K562 (cell line): Measurements from ENCODE around the gene SLC25A34. TPM values are rescaled to one million over a fixed set of nuclear protein-coding genes. Genes with fewer than 3 reads are reported as not detected.

Experiments used
- ATAC-seq: fragments of 200-7000 bp; cut with Tn5 transposase; 3 replicates; pipeline ENCODE4 v1.9.1; 2020; ENCODE audit warnings: moderate library complexity
- BruUV-seq: library from RNA; stranded (reverse); fragments of 400-500 nt; replicated peaks from 2 replicates; lab custom pipeline; 2021; lab: Mats Ljungman, UMichigan
- CTCF ChIA-PET: fragments of 300-600 bp; formaldehyde crosslinking; extraction: SDS; loops from one replicate; lab custom pipeline; 2021; ENCODE audit warnings: low intra/inter-chr PET ratio; lab: Yijun Ruan, JAX
- POLR2A ChIA-PET: fragments of 300-600, 350-650 bp; sonication (Branson Sonifier 250); formaldehyde crosslinking; extraction: SDS; loops from one replicate; lab custom pipeline; 2021; ENCODE audit warnings: antibody characterized with exemption, inconsistent platforms; lab: Yijun Ruan, JAX
- DNase-seq, 4 experiments: peaks; one replicate each; pipeline versions ENCODE4 v3.0.0 to v3.0.0-alpha.2; 2011 to 2018; ENCODE audit warnings: low spot score in 3 of 4, mixed read lengths in 3 of 4; ENCODE audit errors: extremely low read depth in 1 of 4
- FAIRE-seq: peaks from 2 replicates; lab custom pipeline; 2011; peaks lifted over from hg19 to GRCh38; lab: Jason Lieb, UNC
- H2AFZ ChIP-seq: 2 replicates; pipeline ENCODE4 v1.6.0; 2011; ENCODE audit warnings: low read depth, low read length, control low read depth, inconsistent platforms
- H3K27ac ChIP-seq: fragments of 200-600 bp; 3 replicates; pipeline ENCODE4 v1.8.0; 2011; ENCODE audit warnings: low read depth, mild to moderate bottlenecking, control low read depth, inconsistent platforms, low read length, moderate library complexity, mixed read lengths; ENCODE audit errors: extremely low read depth
- H3K27me3 ChIP-seq, 2 experiments: fragments of 300-600 bp in 1 of 2; 2 replicates in 1 of 2; 3 replicates in 1 of 2; pipeline versions ENCODE4 v1.6.0 to v1.8.0; 2011; ENCODE audit warnings: inconsistent platforms in 2 of 2, low read length in 2 of 2, mild to moderate bottlenecking in 1 of 2, mixed read lengths in 1 of 2, moderate library complexity in 1 of 2; ENCODE audit not compliant: control insufficient read depth in 2 of 2, insufficient read depth in 2 of 2
- H3K36me3 ChIP-seq: fragments of 300-600 bp; 3 replicates; pipeline ENCODE4 v1.8.0; 2011; ENCODE audit warnings: mild to moderate bottlenecking, low read length, inconsistent platforms; ENCODE audit not compliant: control insufficient read depth, insufficient read depth
- H3K4me1 ChIP-seq, 2 experiments: fragments of 200-600 bp in 1 of 2; replicated peaks in 1 of 2; 2 replicates in 1 of 2; 3 replicates in 1 of 2; pipeline versions ENCODE4 v1.5.1 to v1.8.0; 2011; ENCODE audit warnings: inconsistent platforms in 2 of 2, low read length in 2 of 2, mild to moderate bottlenecking in 1 of 2, mixed read lengths in 1 of 2, moderate library complexity in 1 of 2; ENCODE audit not compliant: control insufficient read depth in 2 of 2, insufficient read depth in 2 of 2
- H3K4me2 ChIP-seq: 2 replicates; pipeline ENCODE4 v1.6.1; 2011; ENCODE audit warnings: low read length, control low read depth, inconsistent platforms, mixed read lengths; ENCODE audit not compliant: insufficient read depth
- H3K4me3 ChIP-seq: fragments of 200-600 bp; sonication (generic), shearing (Covaris generic); 2 replicates; pipeline ENCODE4 v1.5.1; 2016; ENCODE audit warnings: control low read depth, inconsistent platforms
- H3K79me2 ChIP-seq: fragments of 200-600 bp; 3 replicates; pipeline ENCODE4 v1.8.0; 2011; ENCODE audit warnings: low read length, inconsistent platforms; ENCODE audit not compliant: control insufficient read depth, insufficient read depth
- H3K9ac ChIP-seq, 2 experiments: 2 replicates each; pipeline versions ENCODE4 v1.6.0 to v1.6.1; 2011; ENCODE audit warnings: low read depth in 2 of 2, low read length in 2 of 2, control low read depth in 1 of 2, inconsistent platforms in 1 of 2, mild to moderate bottlenecking in 1 of 2, mixed read lengths in 1 of 2; ENCODE audit not compliant: insufficient read depth in 1 of 2
- H3K9me1 ChIP-seq: one replicate; pipeline ENCODE4 v1.6.0; 2011; ENCODE audit warnings: inconsistent platforms, mild to moderate bottlenecking, low read length, moderate library complexity; ENCODE audit not compliant: control insufficient read depth, insufficient read depth
- H3K9me3 ChIP-seq: replicated peaks from 2 replicates; pipeline ENCODE4 v1.5.1; 2011; ENCODE audit warnings: low read depth, low read length, inconsistent platforms; ENCODE audit not compliant: control insufficient read depth, insufficient read depth
- H4K20me1 ChIP-seq: replicated peaks from 2 replicates; pipeline ENCODE4 v1.6.1; 2011; ENCODE audit warnings: low read length, inconsistent platforms, mixed read lengths; ENCODE audit not compliant: control insufficient read depth, insufficient read depth
- NCOA1 ChIP-seq: fragments of 450-650 bp; IDR thresholded peaks from 2 replicates; pipeline ENCODE4 v1.6.1; 2016; ENCODE audit warnings: low read depth
- NELFE ChIP-seq: IDR thresholded peaks from 2 replicates; pipeline ENCODE4 v1.6.1; 2011; ENCODE audit warnings: mild to moderate bottlenecking; ENCODE audit not compliant: insufficient read depth, insufficient read length
- WGBS: fragments of 100-300 bp; shearing (Covaris generic); methylation state at CpG from one replicate; pipeline ENCODE4 v1.1.6; 2016; ENCODE audit warnings: low coverage, mixed read lengths; ENCODE audit not compliant: insufficient coverage; ENCODE audit errors: missing lambda C conversion rate; 5-methylcytosine and 5-hydroxymethylcytosine counted together
- in situ Hi-C: fragments of 300-500 bp; cut with MboI; formaldehyde crosslinking; loops from 4 replicates; pipeline ENCODE4 v1.15.0; 2018; ENCODE audit warnings: inconsistent platforms, mixed read lengths
- intact Hi-C: fragments of 100-400 bp; cut with micrococcal nuclease; formaldehyde crosslinking; loops from 2 replicates; pipeline ENCODE4 v1.14.2; 2022
- polyA plus RNA-seq, 8 experiments: library from polyadenylated mRNA; depleted of rRNA in 4 of 8; stranded (reverse) in 5 of 8; unstranded in 3 of 8; fragments of >200 nt; fragmentation: Nextera tagmentation in 2 of 8; fragmentation: Illumina TruSeq in 1 of 8; extraction: Ambion mirVana in 2 of 8; extraction: Trizol in 1 of 8; gene quantifications; 2 replicates each; pipeline versions ENCODE4 v1.2.1 to v1.2.3, GENCODE V29; 2011 to 2014; ENCODE audit warnings: inconsistent platforms in 1 of 8, missing spikeins in 1 of 8
- total RNA-seq, 7 experiments: library from RNA; depleted of rRNA in 6 of 7; stranded (reverse); fragments of >200 nt in 6 of 7; fragmentation: Illumina TruSeq in 2 of 7; extraction: Trizol in 2 of 7; gene quantifications; 2 replicates each; pipeline versions ENCODE4 v1.2.1 to v1.2.3, GENCODE V29; 2011 to 2021; ENCODE audit warnings: low replicate concordance in 1 of 7
- TF ChIP-seq, protein P1 (sequence below): fragments of 250-450 bp; sonication (Bioruptor Pico); IDR thresholded peaks from 2 replicates; pipeline ENCODE4 v1.8.0; 2022; ENCODE audit warnings: moderate library complexity, mild to moderate bottlenecking, inconsistent platforms
- TF ChIP-seq, protein P2 (sequence below): fragments of 450-650 bp; IDR thresholded peaks from 2 replicates; pipeline ENCODE4 v1.6.1; 2017; ENCODE audit warnings: antibody characterized with exemption, mild to moderate bottlenecking

Gene SLC25A34
- total and polyA plus RNA-seq, 9 of the 15 experiments (the other 6 are each of a cell fraction or from before 2014, with no cell fraction given), result 0.01 to 0.57 (median 0.16) TPM

GRCh38 chr1:15712168-15712567, 23.9 kb upstream of the SLC25A34 start:
- FAIRE-seq, result peak; percentile 26
- Histone ChIP-seq H3K36me3 (peaks cover 19% of the 10 kb centered on the region; the same call in 2 of the 3 replicates), H3K4me3 (no peak overlapping the region), H3K4me1 (no peaks in the 10 kb centered on the region), H3K79me2 (peaks cover 29% of the 10 kb centered on the region; the same call in 2 of the 3 replicates), H3K4me2 (no peak overlapping the region), H4K20me1 (peaks cover 7% of the 10 kb centered on the region), H3K9me3 (no peaks in the 10 kb centered on the region), H3K27ac (no peak overlapping the region), H3K9ac (no peak overlapping the region), H2AFZ (no peak overlapping the region), H3K27me3 (no peaks in the 10 kb centered on the region), H3K9me1 (no peaks in the 10 kb centered on the region)
- 72% methylated on average over 4 of the region's 4 CpGs for WGBS
- DNase-seq, result no peak
- CTCF ChIA-PET, result interaction anchor here (0.6 kb wide), 1 partner anchor 55 kb away, joined by 5 read pairs; no protein-coding TSS in a partner anchor
- in situ Hi-C loops (no loop called here), intact Hi-C loops (no loop called here)
- POLR2A ChIA-PET, result interaction anchor here (1.1 kb wide), 1 partner anchor 12 kb away, joined by 4 read pairs; no protein-coding TSS in a partner anchor
- TF ChIP-seq, protein P1, sequence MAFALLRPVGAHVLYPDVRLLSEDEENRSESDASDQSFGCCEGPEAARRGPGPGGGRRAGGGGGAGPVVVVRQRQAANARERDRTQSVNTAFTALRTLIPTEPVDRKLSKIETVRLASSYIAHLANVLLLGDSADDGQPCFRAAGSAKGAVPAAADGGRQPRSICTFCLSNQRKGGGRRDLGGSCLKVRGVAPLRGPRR (CRISPR knock-in tag), result no peak
- TF ChIP-seq NELFE (no peak), NCOA1 (no peak)
- TF ChIP-seq, protein P2, sequence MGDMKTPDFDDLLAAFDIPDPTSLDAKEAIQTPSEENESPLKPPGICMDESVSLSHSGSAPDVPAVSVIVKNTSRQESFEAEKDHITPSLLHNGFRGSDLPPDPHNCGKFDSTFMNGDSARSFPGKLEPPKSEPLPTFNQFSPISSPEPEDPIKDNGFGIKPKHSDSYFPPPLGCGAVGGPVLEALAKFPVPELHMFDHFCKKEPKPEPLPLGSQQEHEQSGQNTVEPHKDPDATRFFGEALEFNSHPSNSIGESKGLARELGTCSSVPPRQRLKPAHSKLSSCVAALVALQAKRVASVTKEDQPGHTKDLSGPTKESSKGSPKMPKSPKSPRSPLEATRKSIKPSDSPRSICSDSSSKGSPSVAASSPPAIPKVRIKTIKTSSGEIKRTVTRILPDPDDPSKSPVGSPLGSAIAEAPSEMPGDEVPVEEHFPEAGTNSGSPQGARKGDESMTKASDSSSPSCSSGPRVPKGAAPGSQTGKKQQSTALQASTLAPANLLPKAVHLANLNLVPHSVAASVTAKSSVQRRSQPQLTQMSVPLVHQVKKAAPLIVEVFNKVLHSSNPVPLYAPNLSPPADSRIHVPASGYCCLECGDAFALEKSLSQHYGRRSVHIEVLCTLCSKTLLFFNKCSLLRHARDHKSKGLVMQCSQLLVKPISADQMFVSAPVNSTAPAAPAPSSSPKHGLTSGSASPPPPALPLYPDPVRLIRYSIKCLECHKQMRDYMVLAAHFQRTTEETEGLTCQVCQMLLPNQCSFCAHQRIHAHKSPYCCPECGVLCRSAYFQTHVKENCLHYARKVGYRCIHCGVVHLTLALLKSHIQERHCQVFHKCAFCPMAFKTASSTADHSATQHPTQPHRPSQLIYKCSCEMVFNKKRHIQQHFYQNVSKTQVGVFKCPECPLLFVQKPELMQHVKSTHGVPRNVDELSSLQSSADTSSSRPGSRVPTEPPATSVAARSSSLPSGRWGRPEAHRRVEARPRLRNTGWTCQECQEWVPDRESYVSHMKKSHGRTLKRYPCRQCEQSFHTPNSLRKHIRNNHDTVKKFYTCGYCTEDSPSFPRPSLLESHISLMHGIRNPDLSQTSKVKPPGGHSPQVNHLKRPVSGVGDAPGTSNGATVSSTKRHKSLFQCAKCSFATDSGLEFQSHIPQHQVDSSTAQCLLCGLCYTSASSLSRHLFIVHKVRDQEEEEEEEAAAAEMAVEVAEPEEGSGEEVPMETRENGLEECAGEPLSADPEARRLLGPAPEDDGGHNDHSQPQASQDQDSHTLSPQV, result no peak
- peak; percentile 45; the same call in 2 of the 3 replicates for ATAC-seq
- BruUV-seq, result no TSS peak
